Measurements from ENCODE around the gene AWAT1. TPM values are rescaled to one million over a fixed set of nuclear protein-coding genes. Genes with fewer than 3 reads are reported as not detected.
A peak's percentile ranks its signal among the peaks of the same experiment; 100 is the strongest.

AWAT1 gene
- total and polyA plus RNA-seq, 2 experiments from 2014 or later, result not detected

DNA sequence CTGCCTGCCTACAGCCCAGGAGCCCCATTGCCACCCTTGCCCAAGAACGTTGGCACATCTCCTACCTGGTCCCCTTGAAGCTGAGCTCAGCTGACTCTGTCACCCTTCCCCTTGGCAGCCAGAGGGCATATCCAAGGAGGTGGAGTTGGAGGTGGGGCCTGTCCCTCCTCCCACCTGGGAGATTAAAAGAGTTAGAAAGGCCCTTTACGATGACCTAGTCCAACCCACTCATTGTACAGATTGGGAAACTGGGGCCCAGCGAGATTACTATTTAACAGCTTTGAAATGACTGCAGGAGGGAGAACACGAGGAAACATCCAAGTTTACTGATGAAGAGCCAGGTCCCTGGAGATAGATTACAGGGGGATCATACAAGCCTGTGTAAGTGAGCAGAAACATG lies 25.6 kb downstream of the AWAT1 start, which contains the start of gene P2RY4:
Gene P2RY4 (minus strand): TSS at position 101 of the 400 bp plus-strand sequence. CDS start 580 bp downstream, outside the sequence.
- Histone ChIP-seq H2AFZ (no peak within 1 kb of the TSS), H3K9me2 (replicated peaks; ENCODE audit: insufficient read depth) (no peaks in the 10 kb centered on the region), H3K79me2 (no peaks in the 10 kb centered on the region), H3K9me3 (ENCODE audit: low read depth) (no peaks in the 10 kb centered on the region), H4K20me1 (ENCODE audit: insufficient read depth, poor library complexity, severe bottlenecking) (no peaks in the 10 kb centered on the region), H3K4me2 (no peak within 1 kb of the TSS), H3K4me1 (ENCODE audit: insufficient read depth) (peaks cover 10% of the 10 kb centered on the region), H3K27me3 (no peaks in the 10 kb centered on the region), H3K36me3 (replicated peaks; ENCODE audit: insufficient read depth, low read depth) (no peaks in the 10 kb centered on the region), H3K4me3 (no peak within 1 kb of the TSS), H3K27ac (no peak within 1 kb of the TSS)
- 61% methylated on average over 4 of the region's 4 CpGs for WGBS (ENCODE audit: low lambda C conversion rate, missing lambda C conversion rate)
- TF ChIP-seq EZH2phosphoT487 (IDR thresholded peaks at IDR 0.05; ENCODE audit: low read depth, severe bottlenecking, unreplicated experiment) (no peak), EZH2 (IDR thresholded peaks at IDR 0.05; ENCODE audit: borderline replicate concordance) (no peak)
- TF ChIP-seq, protein P1, sequence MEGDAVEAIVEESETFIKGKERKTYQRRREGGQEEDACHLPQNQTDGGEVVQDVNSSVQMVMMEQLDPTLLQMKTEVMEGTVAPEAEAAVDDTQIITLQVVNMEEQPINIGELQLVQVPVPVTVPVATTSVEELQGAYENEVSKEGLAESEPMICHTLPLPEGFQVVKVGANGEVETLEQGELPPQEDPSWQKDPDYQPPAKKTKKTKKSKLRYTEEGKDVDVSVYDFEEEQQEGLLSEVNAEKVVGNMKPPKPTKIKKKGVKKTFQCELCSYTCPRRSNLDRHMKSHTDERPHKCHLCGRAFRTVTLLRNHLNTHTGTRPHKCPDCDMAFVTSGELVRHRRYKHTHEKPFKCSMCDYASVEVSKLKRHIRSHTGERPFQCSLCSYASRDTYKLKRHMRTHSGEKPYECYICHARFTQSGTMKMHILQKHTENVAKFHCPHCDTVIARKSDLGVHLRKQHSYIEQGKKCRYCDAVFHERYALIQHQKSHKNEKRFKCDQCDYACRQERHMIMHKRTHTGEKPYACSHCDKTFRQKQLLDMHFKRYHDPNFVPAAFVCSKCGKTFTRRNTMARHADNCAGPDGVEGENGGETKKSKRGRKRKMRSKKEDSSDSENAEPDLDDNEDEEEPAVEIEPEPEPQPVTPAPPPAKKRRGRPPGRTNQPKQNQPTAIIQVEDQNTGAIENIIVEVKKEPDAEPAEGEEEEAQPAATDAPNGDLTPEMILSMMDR (IDR thresholded peaks at IDR 0.05; ENCODE audit: poor library complexity), result no peak
- DNase-seq (ENCODE audit: low spot score), result no peak

DNA sequence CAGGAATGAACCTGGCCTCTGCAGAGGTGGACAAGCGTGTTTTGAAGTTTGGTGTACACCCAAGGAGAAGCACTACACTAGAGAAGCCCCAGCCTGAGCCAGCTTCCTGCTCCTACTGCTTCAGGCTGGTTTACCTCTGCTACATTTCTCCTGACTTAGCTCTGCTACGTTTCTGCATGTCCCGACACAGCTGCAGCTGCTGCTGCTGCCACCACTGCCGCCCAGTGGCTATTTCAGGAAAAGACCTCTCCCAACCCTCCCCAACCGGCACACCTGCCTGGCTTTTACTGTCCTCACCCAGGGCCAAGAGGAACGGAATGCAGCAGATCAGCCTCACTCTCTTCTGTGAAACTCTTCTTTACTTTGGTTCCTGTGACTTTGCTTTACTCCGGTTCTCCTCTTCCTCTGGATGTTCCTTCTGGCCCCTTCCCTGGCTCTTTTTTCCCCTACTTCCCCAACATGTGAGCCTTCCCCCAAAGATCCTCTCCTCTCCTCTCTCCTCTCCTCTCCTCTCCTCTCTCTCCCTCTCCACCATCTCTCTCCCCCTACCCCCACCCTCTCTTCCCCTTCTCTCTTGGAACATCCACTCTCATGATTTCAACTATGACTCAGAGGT lies 28.6 kb downstream of the AWAT1 start:
- H3K4me2 ChIP-seq, result no peak overlapping the region
- H3K27me3 ChIP-seq, result no peaks in the 10 kb centered on the region
- no peaks in the 10 kb centered on the region for H3K79me2 ChIP-seq
- H3K36me3 ChIP-seq (replicated peaks; ENCODE audit: insufficient read depth, low read depth), result no peaks in the 10 kb centered on the region
- no peaks in the 10 kb centered on the region for H4K20me1 ChIP-seq (ENCODE audit: insufficient read depth, poor library complexity, severe bottlenecking)
- TF ChIP-seq EZH2phosphoT487 (IDR thresholded peaks at IDR 0.05; ENCODE audit: low read depth, severe bottlenecking, unreplicated experiment) (no peak), EZH2 (IDR thresholded peaks at IDR 0.05; ENCODE audit: borderline replicate concordance) (no peak)
- TF ChIP-seq, protein P1 (IDR thresholded peaks at IDR 0.05; ENCODE audit: poor library complexity), result peak; percentile 54
- WGBS (ENCODE audit: low lambda C conversion rate, missing lambda C conversion rate), result 24% methylated on average over 7 of the region's 7 CpGs
- H3K4me3 ChIP-seq, result no peak overlapping the region
- peaks cover 3% of the 10 kb centered on the region for H3K4me1 ChIP-seq (ENCODE audit: insufficient read depth)
- H3K9me2 ChIP-seq (replicated peaks; ENCODE audit: insufficient read depth), result no peaks in the 10 kb centered on the region
- no peak overlapping the region for H3K27ac ChIP-seq
- no peak overlapping the region for H2AFZ ChIP-seq
- no peaks in the 10 kb centered on the region for H3K9me3 ChIP-seq (ENCODE audit: low read depth)
- DNase-seq (ENCODE audit: low spot score), result peak; percentile 73

DNA sequence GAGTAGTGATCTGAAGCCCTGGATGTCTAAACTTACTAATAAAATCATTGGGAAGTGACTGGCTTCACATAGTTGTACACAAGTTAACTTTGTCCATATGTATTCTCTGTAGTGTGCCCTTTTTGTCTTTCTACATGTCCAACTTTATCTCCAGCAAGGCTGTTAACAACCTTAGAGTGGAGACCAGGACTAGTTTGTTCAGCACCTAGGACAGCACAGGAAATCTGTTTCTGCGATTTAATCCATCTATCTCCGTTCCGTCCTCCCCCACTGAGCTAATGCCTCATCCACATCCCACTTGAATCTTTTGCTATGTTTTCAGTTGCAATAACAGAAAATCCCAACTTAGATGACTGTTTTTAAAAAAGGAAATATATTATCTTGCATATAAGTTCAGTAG lies 30.3 kb downstream of the AWAT1 start:
- Histone ChIP-seq H3K4me1 (ENCODE audit: insufficient read depth) (peaks cover 3% of the 10 kb centered on the region), H3K4me2 (no peak overlapping the region), H2AFZ (no peak overlapping the region), H3K27ac (no peak overlapping the region), H3K9me2 (replicated peaks; ENCODE audit: insufficient read depth) (no peaks in the 10 kb centered on the region), H3K4me3 (no peak overlapping the region), H3K27me3 (no peaks in the 10 kb centered on the region), H3K36me3 (replicated peaks; ENCODE audit: insufficient read depth, low read depth) (no peaks in the 10 kb centered on the region), H4K20me1 (ENCODE audit: insufficient read depth, poor library complexity, severe bottlenecking) (no peaks in the 10 kb centered on the region), H3K79me2 (no peaks in the 10 kb centered on the region), H3K9me3 (ENCODE audit: low read depth) (no peaks in the 10 kb centered on the region)
- 59% methylated on average over 3 of the region's 3 CpGs for WGBS (ENCODE audit: low lambda C conversion rate, missing lambda C conversion rate)
- no peak for DNase-seq (ENCODE audit: low spot score)
- TF ChIP-seq EZH2phosphoT487 (IDR thresholded peaks at IDR 0.05; ENCODE audit: low read depth, severe bottlenecking, unreplicated experiment) (no peak), EZH2 (IDR thresholded peaks at IDR 0.05; ENCODE audit: borderline replicate concordance) (no peak)
- TF ChIP-seq, protein P1 (IDR thresholded peaks at IDR 0.05; ENCODE audit: poor library complexity), result no peak
